Loucy (cell line): ENCODE results near the gene PSORS1C1.

Experiments used
- H2AFZ ChIP-seq: fragments of 200-600 bp; sonication (generic); 2 replicates; pipeline ENCODE4 v1.6.0; 2016; ENCODE audit warnings: antibody characterized with exemption, mild to moderate bottlenecking, low read length, moderate library complexity
- H3F3A ChIP-seq: fragments of 200-600 bp; 2 replicates; pipeline ENCODE4 v1.6.0; 2016; ENCODE audit warnings: antibody characterized with exemption, low read depth, mild to moderate bottlenecking
- H3K27me3 ChIP-seq: fragments of 200-600 bp; sonication (generic); 2 replicates; pipeline ENCODE4 v1.6.1; 2014; ENCODE audit warnings: low read length, mild to moderate bottlenecking; ENCODE audit not compliant: insufficient read depth, poor library complexity, severe bottlenecking
- H3K36me3 ChIP-seq: fragments of 200-600 bp; sonication (generic); 2 replicates; pipeline ENCODE4 v1.6.1; 2016; ENCODE audit warnings: low read length; ENCODE audit not compliant: insufficient read depth
- H3K4me1 ChIP-seq: fragments of 200-600 bp; sonication (generic); 2 replicates; pipeline ENCODE4 v1.5.1; 2014; ENCODE audit warnings: low read length, mild to moderate bottlenecking; ENCODE audit not compliant: insufficient read depth, poor library complexity, severe bottlenecking
- H3K4me2 ChIP-seq: fragments of 200-600 bp; sonication (generic); 2 replicates; pipeline ENCODE4 v1.6.0; 2014; ENCODE audit warnings: antibody characterized with exemption, low read length, low read depth, mild to moderate bottlenecking; ENCODE audit not compliant: poor library complexity, severe bottlenecking
- H3K4me3 ChIP-seq: fragments of 200-600 bp; sonication (generic); 2 replicates; pipeline ENCODE4 v1.5.1; 2014; ENCODE audit warnings: low read length, mild to moderate bottlenecking, mixed read lengths; ENCODE audit not compliant: poor library complexity, severe bottlenecking
- H3K79me2 ChIP-seq: fragments of 200-600 bp; sonication (generic); 2 replicates; pipeline ENCODE4 v1.6.1; 2014; ENCODE audit warnings: low read length; ENCODE audit not compliant: insufficient read depth
- H3K9ac ChIP-seq: fragments of 200-600 bp; sonication (generic); 2 replicates; pipeline ENCODE4 v1.6.0; 2014; ENCODE audit warnings: mild to moderate bottlenecking, low read depth, low read length, moderate library complexity; ENCODE audit not compliant: poor library complexity, severe bottlenecking
- H3K9me2 ChIP-seq: fragments of 200-600 bp; sonication (generic); replicated peaks from 2 replicates; pipeline ENCODE4 v1.6.1; 2016; ENCODE audit warnings: low read depth, low read length, mixed read lengths
- H3K9me3 ChIP-seq: fragments of 200-600 bp; sonication (generic); 2 replicates; pipeline ENCODE4 v1.6.1; 2014; ENCODE audit warnings: mild to moderate bottlenecking, antibody characterized with exemption, low read length, low read depth; ENCODE audit not compliant: insufficient read depth
- H4K20me1 ChIP-seq: fragments of 200-600 bp; sonication (generic); 2 replicates; pipeline ENCODE4 v1.6.0; 2014; ENCODE audit warnings: antibody characterized with exemption, low read length, mild to moderate bottlenecking; ENCODE audit not compliant: insufficient read depth, poor library complexity, severe bottlenecking
- EZH2phosphoT487 ChIP-seq: fragments of 200-600 bp; IDR thresholded peaks from 2 replicates; pipeline ENCODE4 v1.6.1; 2018; ENCODE audit warnings: antibody characterized with exemption, mild to moderate bottlenecking, moderate library complexity, borderline replicate concordance
- TF ChIP-seq, protein P1 (sequence below): fragments of 200-600 bp; sonication (generic); conservative IDR thresholded peaks from 2 replicates; pipeline ENCODE4 v1.5.1; 2014; ENCODE audit warnings: mild to moderate bottlenecking, antibody characterized with exemption, low read length

Gene PSORS1C1

DNA sequence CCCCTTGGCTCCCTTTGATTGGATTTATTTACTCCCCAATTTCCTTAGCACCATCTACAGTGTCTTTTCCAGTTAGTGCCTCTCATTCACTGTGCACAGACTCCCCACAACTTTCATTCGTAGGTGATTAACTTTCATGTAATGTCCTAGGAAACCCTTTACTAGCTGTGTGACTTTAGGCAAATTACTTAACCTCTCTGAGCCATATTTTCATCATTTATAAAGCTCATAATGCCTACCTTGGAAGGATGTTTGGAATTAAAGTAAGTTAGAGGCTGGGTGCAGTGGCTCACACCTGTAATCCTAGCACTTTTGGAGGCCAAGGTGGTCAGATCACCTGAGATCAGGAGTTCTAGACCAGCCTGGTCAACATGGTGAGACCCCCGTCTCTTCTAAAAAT lies 22.4 kb upstream of the PSORS1C1 start:
- no peak overlapping the region for H2AFZ ChIP-seq
- no peak overlapping the region for H3K4me3 ChIP-seq
- H3K4me1 ChIP-seq = peaks cover 43% of the 10 kb centered on the region
- no peak overlapping the region for H3K4me2 ChIP-seq
- peaks cover 11% of the 10 kb centered on the region for H3F3A ChIP-seq
- H3K9me2 ChIP-seq = no peaks in the 10 kb centered on the region
- H3K9ac ChIP-seq = no peak overlapping the region
- H3K79me2 ChIP-seq = no peaks in the 10 kb centered on the region
- no peaks in the 10 kb centered on the region for H3K36me3 ChIP-seq
- no peaks in the 10 kb centered on the region for H4K20me1 ChIP-seq
- H3K9me3 ChIP-seq = no peaks in the 10 kb centered on the region
- TF ChIP-seq, protein P1, sequence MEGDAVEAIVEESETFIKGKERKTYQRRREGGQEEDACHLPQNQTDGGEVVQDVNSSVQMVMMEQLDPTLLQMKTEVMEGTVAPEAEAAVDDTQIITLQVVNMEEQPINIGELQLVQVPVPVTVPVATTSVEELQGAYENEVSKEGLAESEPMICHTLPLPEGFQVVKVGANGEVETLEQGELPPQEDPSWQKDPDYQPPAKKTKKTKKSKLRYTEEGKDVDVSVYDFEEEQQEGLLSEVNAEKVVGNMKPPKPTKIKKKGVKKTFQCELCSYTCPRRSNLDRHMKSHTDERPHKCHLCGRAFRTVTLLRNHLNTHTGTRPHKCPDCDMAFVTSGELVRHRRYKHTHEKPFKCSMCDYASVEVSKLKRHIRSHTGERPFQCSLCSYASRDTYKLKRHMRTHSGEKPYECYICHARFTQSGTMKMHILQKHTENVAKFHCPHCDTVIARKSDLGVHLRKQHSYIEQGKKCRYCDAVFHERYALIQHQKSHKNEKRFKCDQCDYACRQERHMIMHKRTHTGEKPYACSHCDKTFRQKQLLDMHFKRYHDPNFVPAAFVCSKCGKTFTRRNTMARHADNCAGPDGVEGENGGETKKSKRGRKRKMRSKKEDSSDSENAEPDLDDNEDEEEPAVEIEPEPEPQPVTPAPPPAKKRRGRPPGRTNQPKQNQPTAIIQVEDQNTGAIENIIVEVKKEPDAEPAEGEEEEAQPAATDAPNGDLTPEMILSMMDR = no peak
- TF ChIP-seq EZH2phosphoT487 = no peak
- H3K27me3 ChIP-seq = no peaks in the 10 kb centered on the region

DNA sequence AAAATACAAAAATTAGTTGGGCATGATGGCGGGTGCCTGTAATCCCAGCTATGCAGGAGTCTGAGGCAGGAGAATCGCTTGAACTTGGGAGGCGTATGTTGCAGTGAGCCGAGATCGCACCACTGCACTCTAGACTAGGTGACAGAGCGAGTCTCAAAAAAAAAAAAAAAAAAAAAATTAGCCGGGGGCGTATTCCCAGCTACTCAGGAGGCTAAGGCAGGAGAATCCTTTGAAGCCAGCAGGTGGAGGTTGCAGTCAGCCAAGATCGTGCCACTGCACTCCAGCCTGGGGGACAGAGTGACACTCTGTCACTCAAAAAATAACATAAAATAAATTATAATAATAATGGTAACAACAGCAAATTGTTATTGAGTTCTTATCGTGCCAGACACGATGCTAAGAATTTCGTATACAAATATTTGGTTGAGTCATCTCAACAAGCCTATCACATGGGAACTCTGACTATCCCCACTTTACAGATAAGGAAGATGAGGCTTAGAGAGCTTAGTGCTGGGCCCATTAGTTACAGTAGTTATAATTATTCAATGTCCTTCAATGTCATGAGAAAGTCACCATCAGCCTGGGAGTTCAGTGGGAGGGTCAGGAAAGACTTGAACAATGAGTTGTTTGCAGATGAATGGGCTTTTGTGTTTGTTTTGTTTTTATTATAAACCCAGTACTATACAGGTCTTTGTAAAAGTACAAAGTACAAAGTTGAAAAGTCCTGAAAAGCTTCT lies 21.7 kb upstream of the PSORS1C1 start:
- H3K9ac ChIP-seq = peak overlapping the region; percentile 73
- H3K9me2 ChIP-seq = no peaks in the 10 kb centered on the region
- H3K36me3 ChIP-seq = no peaks in the 10 kb centered on the region
- H4K20me1 ChIP-seq = no peaks in the 10 kb centered on the region
- H3F3A ChIP-seq = peaks cover 11% of the 10 kb centered on the region
- H3K27me3 ChIP-seq = no peaks in the 10 kb centered on the region
- H2AFZ ChIP-seq = no peak overlapping the region
- H3K4me3 ChIP-seq = no peak overlapping the region
- H3K4me2 ChIP-seq = peak overlapping the region; percentile 77
- H3K4me1 ChIP-seq = peaks cover 48% of the 10 kb centered on the region
- TF ChIP-seq, protein P1 = no peak
- no peak for TF ChIP-seq EZH2phosphoT487
- no peaks in the 10 kb centered on the region for H3K9me3 ChIP-seq
- no peaks in the 10 kb centered on the region for H3K79me2 ChIP-seq

- Histone ChIP-seq H3K27me3 (no peaks in the 10 kb centered on the region), H3K79me2 (no peaks in the 10 kb centered on the region), H3K9me3 (no peaks in the 10 kb centered on the region), H4K20me1 (no peaks in the 10 kb centered on the region), H3F3A (peaks cover 11% of the 10 kb centered on the region), H3K36me3 (no peaks in the 10 kb centered on the region), H2AFZ (peak overlapping the region; percentile 44; the same call in 1 of the 2 replicates), H3K4me2 (peak overlapping the region; percentile 77), H3K9ac (peak overlapping the region; percentile 73), H3K4me1 (peaks cover 53% of the 10 kb centered on the region), H3K9me2 (no peaks in the 10 kb centered on the region), H3K4me3 (peak overlapping the region; percentile 60)
- no peak for TF ChIP-seq EZH2phosphoT487
- TF ChIP-seq, protein P1 = no peak
Observed at GRCh38 chr6:31094389-31094881, 20.2 kb upstream of the PSORS1C1 start.
